ENCODE data around the gene LONRF2.

DNA sequence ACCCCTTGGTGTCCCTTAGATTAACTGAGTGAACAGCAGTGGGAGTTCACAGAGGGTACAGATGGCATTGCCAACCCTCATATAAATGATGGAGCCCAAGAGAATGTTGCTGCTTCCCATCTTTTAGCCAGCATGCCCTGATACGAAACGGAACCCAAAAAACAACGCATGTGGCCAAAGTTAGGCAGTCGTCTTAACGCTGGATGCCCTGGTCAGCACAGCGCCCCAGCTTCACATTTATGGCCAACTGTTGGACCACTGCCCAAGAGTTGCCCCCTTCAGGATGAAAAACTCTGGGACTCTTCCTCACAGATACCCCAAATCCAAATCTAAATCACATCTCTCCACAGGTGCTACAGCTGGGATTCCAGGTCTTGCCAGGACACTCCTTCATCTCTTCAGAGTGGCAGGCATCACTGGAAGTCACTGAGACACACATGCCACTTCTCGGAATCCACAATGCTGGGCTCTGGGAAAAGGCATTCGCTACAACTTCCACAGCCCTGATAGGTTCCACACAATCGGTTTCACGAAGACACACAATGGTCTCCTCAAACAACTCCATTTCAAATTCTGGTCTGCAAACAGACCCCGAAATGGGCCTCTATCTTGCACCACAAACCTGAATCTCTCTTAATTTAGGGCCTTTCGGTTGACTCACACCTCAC is 44.6 kb downstream of the LONRF2 start:
- no peak for TF ChIP-seq EZH2phosphoT487 (IDR thresholded peaks at IDR 0.05; ENCODE audit: borderline replicate concordance, low read length)
- TF ChIP-seq, protein P1, sequence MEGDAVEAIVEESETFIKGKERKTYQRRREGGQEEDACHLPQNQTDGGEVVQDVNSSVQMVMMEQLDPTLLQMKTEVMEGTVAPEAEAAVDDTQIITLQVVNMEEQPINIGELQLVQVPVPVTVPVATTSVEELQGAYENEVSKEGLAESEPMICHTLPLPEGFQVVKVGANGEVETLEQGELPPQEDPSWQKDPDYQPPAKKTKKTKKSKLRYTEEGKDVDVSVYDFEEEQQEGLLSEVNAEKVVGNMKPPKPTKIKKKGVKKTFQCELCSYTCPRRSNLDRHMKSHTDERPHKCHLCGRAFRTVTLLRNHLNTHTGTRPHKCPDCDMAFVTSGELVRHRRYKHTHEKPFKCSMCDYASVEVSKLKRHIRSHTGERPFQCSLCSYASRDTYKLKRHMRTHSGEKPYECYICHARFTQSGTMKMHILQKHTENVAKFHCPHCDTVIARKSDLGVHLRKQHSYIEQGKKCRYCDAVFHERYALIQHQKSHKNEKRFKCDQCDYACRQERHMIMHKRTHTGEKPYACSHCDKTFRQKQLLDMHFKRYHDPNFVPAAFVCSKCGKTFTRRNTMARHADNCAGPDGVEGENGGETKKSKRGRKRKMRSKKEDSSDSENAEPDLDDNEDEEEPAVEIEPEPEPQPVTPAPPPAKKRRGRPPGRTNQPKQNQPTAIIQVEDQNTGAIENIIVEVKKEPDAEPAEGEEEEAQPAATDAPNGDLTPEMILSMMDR (conservative IDR thresholded peaks at IDR 0.05; ENCODE audit: low read depth, low read length) = no peak
